HG03460 (cell line): Measurements from ENCODE around the gene SLC9A2.

Experiments used
- ATAC-seq: cut with Tn5 transposase; IDR thresholded peaks from one replicate; pipeline ENCODE4 v1.9.1; 2021; ENCODE audit not compliant: unreplicated experiment

Gene SLC9A2

DNA sequence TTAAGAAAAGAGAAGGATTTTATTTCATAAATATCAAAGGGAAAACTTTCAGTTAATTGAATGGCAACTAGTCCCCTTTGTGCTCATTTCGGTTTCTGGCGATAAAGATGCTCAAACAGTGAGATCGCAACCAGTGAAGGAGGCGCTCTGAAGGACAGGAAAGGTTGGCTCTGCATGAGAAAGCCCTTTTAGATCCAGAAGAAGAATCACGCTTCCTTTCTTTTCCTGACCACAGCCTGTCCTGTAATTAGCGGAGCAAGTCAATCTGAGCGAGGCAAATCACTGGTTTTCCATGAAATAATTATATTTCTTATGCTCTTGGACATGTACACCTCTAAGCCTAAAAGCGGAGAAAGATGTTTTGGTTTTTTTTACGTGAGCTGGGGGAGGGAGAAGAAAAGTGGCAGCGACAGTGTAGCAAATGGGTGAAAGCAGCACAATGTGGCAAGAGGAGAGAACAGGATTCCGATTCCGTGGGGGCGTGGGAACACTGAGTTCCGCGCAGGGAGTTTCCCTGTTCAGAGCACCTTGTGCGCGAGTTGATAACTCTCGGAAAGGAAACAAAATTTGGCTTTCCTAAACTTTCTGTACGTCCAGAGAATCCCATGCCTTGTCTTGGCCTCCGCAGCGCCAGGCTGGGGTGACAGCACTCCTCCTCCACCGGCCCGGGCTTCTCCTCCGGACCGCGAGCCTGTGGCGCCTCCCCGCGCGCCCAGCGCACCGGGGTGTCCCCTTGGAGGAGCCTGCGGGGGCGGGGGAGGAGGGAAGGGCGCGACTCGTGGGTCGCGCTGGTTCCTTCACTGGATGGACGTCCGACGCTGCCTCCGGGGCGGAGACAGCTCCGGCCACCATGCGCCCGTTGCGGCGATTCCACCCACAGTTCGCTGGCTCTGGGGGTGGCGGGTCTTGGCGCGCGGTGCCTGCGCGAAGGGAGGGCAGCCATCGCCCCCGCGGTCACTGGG, 620 bp upstream of the SLC9A2 start:
- ATAC-seq: no peak

DNA sequence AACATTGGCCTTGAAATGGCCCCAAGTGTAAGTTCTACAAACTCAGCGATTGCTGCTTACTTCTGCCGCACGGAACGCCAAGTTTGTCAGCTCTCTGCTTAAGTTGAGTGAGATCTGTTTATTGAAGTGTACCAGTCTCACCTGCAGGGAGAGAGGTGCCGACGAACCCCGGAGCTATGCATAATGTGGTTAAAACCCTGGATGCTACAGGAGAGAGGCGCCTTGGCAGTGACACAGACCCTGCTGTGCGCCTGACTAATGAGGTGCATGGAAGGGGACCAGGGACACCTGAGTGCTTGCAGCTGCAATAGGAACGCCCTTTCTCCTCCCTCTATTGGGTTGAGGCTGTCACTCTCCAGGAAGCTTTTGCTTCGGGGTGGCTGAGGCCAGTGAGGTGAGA, 979 bp downstream of the SLC9A2 start:
- no peak for ATAC-seq

DNA sequence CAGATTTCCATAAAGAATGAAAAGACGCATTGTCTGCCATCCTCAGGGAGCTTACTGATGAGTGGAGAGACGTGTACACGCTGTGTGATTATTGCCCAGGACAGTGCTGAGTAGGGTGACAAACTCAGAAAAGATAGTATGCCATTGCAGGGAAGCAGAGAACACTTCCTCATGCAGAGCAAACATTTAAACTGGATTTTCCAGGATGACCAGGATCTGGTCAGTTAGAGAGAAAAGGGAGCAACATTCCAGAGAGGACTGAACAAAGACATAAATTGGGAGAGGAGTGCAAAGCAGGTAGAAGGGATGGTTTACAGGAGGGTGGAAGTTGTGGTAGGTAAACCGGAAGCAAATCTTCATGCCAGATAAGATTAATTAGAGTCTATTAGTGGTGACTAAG, 2.3 kb downstream of the SLC9A2 start:
- ATAC-seq: no peak

DNA sequence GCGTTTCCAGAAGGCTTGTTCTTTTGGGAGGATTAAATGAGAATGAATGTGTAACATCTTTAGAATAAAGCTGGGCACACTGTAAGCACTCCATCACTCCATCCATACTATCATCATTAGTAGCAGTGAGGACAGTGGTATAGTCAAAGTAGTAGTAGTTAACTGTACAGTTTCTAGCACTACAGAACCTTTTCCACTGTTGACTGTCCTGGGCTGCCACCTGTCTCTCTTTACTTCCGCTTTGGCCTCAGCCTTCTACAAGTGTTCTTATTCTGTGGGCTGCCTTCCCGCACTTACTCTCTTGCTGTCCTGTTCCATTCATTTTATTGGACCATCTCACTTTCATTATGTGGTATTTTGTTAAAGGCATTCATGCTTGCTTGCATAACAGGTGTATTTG, 3.3 kb downstream of the SLC9A2 start:
- no peak for ATAC-seq

DNA sequence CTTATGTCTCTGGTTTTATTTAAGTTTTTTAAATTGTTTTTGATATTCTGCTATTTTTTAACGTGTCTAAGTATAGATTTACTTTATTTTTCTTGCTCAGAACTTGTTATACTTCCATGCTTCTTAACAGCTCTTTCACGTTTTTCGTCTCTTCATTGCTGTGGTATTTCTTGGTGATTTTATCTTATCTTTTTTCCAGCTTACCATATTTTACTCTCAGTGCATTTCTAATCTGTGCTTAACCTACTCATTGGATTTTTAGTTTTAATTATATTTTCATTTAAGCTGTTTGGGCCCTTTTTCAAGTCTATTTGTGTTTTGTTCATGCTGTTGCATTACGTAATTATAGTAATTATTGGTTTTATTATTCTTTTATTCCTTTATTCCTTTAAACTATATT, 11.1 kb downstream of the SLC9A2 start:
- no peak for ATAC-seq

DNA sequence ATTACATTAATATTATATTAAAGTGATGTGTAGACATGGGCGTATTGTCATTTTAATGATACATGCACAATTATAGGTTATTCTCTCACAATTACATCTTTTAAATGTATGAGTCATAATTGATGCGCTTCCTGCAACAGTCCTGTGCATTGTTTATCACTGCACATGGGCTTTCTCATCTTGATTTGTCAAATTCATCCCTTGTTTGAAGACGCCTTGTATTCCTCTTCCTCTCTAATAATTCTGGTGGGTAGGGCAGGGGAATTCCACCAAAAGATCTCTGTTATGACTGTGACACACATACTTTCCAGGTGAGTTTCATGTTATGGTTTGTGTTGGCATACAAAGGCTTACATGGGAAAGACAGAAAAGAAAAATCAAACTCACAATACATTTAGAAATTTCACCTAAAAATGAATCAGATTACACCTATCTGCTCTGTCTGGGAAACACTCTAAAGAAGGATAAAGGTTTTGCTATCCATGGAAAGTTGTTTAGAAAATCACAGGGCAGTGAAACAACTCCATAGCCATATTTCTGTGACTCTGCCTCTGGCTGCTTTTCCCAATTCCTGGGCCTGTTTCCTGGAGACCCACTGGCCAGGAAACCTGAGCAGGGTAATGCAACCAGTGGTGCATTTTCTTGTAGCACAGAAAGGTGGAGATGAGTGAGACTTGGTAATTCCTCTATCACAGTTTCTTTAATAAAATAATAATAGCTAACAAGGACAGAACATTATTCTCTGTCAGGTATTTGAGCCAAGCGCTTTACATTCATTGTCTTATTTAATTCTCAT, 13.2 kb downstream of the SLC9A2 start:
- no peak for ATAC-seq

DNA sequence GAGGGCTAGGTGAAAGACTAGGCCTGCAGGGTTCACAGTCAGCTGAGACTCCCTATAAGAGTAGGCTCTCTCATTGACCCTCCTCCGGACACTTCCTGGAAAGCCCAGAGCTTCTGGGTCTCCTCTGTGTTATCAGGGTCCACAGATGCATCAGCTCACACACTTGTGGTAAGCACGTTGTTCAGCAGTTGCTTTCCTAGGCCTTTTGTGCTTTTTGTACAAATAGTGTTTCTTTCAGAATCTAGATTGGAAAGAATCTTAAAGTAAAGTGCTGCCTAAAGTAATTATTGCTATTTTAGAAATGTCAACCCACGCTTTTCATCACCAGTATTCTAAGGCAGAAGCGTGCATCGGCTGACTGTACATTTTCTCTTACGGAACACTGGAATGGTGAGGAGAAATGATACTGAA, 15.5 kb downstream of the SLC9A2 start:
- ATAC-seq: no peak

DNA sequence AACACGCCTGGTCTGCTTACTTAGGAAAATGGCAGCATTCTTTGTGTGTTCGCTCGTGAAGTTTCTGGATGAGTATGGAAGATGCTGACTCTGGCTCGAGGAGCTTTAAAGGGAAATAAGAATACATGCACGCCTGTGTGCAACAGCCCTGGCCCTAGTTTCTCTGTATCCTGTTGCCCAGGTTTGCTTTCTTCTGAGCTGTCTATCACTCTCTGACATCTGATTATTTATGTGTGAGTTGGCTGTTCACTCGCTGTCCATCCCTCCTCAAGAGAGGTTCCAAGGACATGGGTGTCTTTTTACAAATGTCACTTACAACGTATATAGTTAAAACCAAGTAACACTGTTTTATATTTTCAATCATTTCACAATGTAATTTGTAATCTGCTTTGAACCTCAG, 16.0 kb downstream of the SLC9A2 start:
- ATAC-seq: no peak

DNA sequence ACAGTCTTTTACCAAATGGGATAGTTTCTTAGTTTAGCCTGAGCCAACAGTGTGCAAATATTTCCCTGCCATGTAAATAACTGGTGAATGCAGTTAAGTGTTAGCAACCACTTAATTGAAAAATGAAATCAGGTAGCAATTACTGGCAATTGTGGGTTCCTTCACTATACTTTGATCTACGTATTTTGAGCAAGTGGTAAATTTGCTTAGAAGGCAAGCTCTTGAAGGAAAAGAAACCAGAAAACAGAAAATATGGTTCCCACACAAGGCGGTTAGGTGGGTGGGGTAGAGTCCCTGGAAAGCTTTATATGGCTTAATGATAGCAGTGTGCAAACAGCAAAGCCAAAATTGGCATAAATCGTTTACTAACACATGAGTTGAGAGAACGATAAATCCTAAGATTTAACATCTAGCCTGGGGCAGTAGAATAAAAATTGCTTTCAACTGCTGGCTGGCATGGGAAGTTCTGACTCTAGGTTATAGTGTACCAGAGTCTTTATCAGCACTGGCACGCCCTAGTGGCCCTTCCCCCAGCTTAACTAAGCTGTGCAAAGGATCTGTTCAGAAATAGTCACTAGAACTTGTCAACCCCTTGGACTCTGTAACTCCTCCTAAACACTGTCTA, 17.0 kb downstream of the SLC9A2 start:
- no peak for ATAC-seq

DNA sequence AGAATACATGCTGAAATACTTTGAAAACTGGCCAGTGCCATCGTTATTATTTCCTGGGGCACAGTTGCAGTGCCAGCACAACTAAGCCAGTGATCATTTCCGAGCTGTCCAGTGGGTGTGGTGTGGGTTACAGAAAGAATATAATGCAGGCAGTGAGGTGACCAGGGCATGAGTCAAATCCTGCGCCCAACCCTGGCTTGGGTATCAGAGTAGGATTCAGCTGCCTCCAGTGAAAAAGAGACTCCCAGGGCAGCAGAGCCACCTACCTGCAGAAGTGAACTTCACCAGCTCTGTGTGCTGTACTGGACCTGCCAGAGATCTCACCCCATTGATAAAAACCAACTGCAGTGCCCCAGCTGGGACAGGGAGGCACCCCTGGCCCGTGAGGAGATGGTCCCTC, 18.0 kb downstream of the SLC9A2 start:
- ATAC-seq: no peak

DNA sequence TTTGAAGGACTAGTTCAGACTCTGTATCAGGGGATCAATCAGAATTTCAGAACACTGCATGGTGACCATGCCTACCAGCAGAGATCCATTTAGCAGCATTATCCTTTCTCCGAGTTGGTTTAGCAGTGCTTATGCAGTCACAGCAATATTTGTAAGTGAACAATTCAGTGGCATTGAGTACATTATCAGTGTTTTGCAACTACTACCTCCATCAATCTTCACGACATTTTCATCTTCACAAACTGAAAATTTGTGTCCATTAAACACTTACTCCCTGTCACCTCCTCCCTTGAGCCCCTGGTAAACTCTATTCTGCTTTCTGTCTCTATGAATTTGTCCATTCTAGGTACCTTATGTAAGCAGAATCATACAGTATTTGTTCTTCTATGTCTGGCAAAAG, 20.1 kb downstream of the SLC9A2 start:
- ATAC-seq: no peak

DNA sequence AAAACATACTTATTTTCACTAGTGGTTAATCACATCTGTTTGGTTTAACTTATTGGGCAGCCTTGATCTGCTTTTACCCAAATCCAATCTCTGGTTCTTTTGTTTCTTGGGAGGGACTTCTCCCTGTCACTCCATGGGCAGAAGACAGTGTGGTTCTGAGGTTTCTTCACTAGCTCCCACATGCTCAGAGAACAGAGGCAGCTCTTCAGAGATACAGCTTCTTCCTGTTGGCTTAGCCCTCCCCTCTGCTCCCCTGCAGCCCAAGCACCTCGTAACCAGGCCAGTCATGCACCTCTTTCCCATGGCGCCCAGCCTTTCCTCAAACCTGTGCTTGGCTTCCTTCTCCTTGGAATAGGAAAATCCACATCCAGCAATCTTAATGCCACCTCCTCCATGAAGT, 32.8 kb downstream of the SLC9A2 start:
- ATAC-seq: no peak

DNA sequence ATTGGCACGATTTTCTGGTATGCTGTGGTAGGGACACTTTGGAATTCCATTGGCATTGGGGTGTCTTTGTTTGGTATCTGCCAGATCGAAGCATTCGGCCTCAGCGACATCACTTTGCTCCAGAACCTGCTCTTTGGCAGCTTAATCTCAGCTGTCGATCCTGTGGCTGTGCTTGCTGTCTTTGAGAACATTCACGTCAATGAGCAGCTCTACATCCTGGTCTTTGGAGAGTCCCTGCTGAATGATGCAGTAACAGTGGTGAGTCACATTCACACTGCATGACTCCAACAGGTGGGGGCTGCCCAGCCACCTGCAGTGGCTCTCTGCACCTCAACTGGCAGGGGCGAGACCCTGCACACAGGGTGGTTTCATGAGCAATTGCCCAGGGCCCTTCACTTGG, 38.4 kb downstream of the SLC9A2 start:
- ATAC-seq: peak; percentile 66

DNA sequence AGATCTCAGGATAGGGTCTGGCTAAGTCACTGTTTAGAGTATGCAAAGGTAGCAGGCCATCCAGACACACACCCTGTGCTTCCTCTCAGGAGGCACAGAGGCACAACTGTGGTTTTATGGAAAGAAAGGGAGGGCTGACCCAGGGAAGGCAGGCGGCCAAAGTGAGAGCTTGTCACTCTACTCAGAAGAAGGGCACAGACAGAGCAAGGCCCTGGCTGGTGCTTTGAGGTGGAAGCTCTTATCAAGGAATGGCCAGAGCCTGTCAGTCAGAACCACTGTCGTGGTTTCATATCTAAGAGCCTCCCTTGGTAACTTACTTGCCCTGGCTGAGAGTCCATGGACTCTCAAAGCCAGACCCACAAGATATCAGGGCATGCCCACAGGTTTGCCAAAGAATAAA, 40.7 kb downstream of the SLC9A2 start:
- no peak for ATAC-seq

DNA sequence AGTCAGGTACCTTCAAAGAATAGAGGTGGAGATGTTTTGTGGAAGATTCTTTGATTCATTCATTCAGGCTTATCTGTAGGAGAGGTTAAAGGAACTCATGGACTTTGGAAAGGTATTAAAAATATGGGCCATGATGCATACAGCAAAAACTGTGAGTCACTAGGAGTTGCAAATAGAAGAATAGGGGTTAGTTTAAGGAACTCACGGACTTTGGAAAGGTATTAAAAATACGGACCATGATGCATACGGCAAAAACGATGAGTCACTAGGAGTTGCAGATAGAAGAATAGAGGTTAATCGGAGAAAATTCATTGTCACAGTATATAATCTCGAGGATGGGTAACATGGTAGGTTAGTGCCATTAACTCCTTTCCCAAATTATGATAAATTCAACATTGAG, 41.2 kb downstream of the SLC9A2 start:
- ATAC-seq: no peak

DNA sequence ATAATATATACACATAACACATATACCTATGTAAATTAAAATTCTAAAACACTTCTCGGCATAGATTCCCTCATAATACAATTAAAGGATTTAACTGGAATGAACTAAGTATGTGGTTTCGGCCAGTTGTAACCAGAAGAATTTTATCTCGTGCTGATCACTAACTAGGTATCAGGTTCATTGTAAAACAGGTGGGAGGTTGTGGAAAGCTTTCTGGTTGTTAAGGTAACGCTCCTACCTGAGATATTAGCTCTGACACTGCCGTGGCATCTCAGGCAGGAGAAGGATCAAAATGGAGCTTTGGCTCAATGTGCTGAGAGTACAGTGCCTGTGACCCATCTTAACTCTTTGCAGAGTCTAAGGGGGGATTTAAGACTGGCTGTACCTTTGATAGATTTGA, 42.5 kb downstream of the SLC9A2 start:
- ATAC-seq: no peak

DNA sequence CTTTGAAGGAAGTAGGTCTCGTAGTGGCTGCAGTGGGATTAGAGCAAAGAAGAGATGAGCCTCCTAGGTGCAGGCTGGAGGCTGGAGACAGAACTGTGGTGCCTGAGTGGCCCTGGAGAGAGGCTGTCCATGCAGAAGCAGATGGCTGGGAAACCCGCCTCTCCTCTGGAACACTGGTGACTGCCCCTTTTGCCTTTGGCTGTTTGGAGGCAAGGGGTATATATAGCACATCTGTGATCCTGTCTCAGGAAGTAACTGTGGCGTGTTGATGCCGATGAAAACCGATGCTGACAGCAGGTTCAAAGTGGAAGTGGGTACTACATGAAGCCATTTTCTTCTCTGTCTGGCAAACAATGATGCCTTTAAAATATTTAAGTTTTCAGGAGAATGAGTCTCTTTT, 43.5 kb downstream of the SLC9A2 start:
- no peak for ATAC-seq

DNA sequence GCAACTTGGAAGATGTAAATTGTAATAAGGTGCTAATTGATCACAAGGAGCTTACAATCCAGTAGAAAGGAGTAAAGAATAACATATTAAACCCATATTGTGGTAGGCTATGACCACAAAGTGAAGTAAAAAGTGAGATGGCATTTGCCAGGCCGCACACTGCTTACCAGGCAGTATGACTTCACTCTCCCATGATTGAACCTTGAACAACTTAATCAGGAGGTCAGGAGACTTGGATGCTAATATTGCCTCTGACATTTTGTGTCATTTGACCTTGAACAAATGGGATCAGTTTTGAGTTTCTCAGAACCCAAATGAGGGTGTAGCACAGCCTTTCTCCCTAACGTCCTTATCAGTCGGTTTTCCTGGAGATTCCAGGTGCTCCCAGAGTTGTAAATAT, 44.0 kb downstream of the SLC9A2 start:
- ATAC-seq: no peak

DNA sequence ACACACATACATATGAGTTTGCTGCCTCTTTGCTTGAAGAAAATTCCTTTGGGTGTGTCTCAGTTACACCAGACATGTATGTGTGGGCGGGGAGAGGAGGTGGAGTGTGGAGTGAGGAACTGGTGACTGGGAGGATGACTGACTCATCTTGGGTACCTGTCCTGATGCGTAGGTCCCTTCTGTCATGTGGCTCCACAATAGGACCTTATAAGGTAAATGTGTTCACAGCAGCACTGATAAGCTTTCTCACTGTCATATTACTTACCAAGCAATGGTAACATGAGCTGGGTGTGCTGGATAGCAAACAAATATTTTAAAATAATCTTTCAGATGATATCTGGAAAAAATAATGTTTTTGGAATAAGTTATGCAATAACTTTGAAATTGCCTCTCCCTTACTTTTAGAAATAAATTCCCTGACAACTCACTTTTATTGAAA, 45.1 kb downstream of the SLC9A2 start:
- ATAC-seq: no peak

DNA sequence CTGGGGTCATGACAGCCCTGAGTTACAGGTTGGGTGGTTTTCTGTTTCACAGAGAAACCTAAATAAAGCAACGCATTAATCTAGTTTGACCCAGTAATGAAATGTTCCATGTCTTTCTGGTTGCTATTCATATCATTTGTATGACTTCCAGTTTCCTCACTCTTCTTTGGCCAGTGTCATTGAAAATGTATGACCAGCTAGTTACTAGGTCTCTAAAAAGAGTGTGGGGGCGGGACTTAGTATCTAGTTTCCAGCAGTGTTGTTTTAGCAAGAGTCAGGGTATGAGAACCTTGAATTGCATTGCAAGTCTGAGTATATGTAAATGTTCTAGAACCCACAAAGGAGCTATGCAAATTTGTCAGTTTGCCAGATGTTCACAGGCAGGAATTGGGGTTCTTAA, 47.7 kb downstream of the SLC9A2 start:
- ATAC-seq: no peak

DNA sequence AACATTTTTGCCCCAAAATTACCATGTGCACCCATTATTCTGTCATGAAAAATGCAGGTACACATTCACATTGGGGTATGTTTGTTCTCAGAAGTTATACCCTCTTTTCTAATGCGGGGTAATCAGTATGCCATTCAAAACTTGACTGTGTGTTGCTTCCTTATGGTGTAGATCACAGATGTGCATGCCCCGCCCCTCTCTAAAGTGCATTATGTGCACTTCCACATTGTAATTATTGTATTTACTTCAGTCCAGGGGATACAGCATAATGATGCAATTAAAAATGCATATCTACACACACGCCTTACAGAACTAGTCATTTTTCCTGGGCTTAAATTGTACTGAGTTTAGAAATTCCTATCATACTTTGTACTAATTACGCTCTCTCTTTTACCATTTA, 48.8 kb downstream of the SLC9A2 start:
- ATAC-seq: no peak

DNA sequence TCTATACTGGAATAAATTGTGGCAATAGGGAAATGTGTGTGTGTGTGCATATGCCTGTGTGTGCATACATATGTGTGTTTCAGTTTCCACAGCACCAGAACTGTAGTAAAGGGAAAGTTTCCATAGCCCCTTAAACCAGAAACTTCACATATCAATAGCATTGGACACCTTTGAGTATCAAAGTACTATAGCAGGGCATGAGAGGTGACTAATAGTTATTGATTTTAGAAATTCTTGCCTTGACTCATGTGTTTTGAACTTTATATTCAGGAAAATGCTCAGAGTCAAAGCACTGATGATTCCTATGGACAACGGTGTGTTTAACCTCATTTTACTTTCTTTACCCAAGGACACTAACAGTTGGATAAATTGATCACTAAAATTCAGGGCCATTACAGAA, 50.0 kb downstream of the SLC9A2 start:
- no peak for ATAC-seq
